Measurements from ENCODE around the gene SLC2A1.

SLC2A1 gene

DNA sequence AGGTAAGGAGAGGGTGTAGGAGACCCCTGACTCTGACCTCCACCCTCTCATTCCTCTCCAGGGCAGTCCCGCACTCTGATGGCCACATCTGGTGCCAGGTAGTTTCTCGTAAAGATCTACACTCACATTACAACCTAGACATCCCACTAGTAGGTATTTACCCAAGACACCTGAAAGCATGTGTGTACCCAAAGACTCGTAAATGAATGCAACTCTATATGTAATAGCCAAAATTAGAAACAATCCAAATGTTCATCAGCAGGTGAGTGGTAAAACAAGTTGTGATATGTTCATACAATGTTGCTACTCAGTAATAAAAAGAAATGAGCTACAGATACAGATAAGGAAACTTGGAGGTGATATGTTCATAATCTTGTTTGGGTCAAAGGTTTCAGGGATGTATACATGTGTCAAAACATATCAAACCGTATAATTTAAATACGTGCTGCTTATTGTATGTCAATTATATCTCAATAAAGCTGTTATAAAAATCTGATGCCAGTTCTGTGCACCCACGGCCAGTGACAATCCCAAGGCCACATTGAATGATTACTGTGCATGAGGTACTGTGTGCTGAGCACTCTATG is 37.8 kb upstream of the SLC2A1 start:
- Histone ChIP-seq H3K4me1 (ENCODE audit: control insufficient read depth, insufficient read depth, low read length) (no peaks in the 10 kb centered on the region), H3K36me3 (ENCODE audit: control insufficient read depth, insufficient read depth, low read length) (no peaks in the 10 kb centered on the region), H3K9me3 (ENCODE audit: control insufficient read depth, insufficient read depth, low read length) (no peaks in the 10 kb centered on the region), H3K9ac (ENCODE audit: low read depth, low read length) (no peak overlapping the region), H3K4me3 (ENCODE audit: low read depth, low read length) (no peak overlapping the region), H3K27ac (ENCODE audit: low read depth, low read length) (no peak overlapping the region), H3K27me3 (ENCODE audit: control insufficient read depth, insufficient read depth, low read length) (no peaks in the 10 kb centered on the region)

DNA sequence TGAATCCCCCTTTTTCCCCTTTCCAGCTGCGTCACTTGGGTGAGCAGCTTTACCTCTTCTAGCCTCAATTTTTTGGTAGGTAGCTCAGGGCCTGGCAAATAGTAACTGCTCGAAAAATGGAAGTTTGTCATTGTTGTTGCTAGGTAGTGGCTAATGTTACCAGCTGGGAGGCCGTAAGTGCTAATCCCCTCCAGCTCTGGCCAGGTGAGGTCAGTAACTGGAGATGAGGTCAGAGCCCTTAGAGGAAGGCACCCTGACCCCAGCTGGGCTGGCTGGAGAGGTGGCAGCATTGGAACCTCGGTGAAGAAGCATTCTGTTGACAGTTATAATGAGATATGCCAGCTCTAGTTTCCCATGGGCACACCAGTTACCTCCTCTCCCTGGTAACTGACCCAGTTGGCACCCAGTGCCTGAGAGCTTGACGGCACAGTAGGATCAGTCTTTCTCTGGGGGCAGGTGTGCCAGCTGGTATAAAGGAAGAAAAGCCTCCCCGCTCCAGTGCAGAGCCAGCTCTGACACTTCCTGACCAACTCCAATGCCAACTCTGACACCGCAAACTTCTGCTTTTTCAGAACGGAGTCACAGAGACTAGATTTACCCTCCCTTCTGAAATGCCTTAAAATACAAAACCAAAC is 35.0 kb upstream of the SLC2A1 start:
- H3K36me3 ChIP-seq (ENCODE audit: control insufficient read depth, insufficient read depth, low read length) = no peaks in the 10 kb centered on the region
- no peaks in the 10 kb centered on the region for H3K9me3 ChIP-seq (ENCODE audit: control insufficient read depth, insufficient read depth, low read length)
- no peaks in the 10 kb centered on the region for H3K4me1 ChIP-seq (ENCODE audit: control insufficient read depth, insufficient read depth, low read length)
- no peak overlapping the region for H3K27ac ChIP-seq (ENCODE audit: low read depth, low read length)
- H3K27me3 ChIP-seq (ENCODE audit: control insufficient read depth, insufficient read depth, low read length) = no peaks in the 10 kb centered on the region
- H3K4me3 ChIP-seq (ENCODE audit: low read depth, low read length) = no peak overlapping the region
- H3K9ac ChIP-seq (ENCODE audit: low read depth, low read length) = no peak overlapping the region

DNA sequence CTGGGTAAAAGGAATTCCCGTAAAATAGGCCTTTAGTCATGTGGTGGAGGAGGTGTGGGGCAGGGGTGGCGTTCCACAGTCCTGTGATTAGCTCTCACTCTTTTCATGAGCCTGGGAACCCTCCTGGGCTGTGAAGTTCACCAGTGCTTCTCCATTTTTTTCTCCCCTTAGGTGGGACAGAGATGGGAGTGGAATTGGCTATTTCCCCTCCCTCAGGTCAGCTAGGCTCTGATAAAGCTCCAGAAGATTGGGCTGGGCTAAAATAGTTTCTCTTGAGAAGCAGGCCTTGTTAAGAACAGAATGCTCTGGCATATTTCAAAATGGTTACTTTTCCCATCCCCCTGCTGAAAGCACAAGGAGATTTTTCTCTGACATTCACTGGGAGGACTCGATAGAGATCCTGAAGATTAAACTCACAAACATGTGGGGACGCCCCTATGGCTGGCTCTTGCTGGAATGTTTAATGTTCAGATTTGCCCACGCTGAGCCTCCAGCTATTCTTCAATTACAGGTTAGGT is 33.4 kb upstream of the SLC2A1 start:
- Histone ChIP-seq H3K9ac (ENCODE audit: low read depth, low read length) (no peak overlapping the region), H3K27me3 (ENCODE audit: control insufficient read depth, insufficient read depth, low read length) (no peaks in the 10 kb centered on the region), H3K36me3 (ENCODE audit: control insufficient read depth, insufficient read depth, low read length) (no peaks in the 10 kb centered on the region), H3K4me3 (ENCODE audit: low read depth, low read length) (no peak overlapping the region), H3K4me1 (ENCODE audit: control insufficient read depth, insufficient read depth, low read length) (no peaks in the 10 kb centered on the region), H3K9me3 (ENCODE audit: control insufficient read depth, insufficient read depth, low read length) (no peaks in the 10 kb centered on the region), H3K27ac (ENCODE audit: low read depth, low read length) (no peak overlapping the region)

DNA sequence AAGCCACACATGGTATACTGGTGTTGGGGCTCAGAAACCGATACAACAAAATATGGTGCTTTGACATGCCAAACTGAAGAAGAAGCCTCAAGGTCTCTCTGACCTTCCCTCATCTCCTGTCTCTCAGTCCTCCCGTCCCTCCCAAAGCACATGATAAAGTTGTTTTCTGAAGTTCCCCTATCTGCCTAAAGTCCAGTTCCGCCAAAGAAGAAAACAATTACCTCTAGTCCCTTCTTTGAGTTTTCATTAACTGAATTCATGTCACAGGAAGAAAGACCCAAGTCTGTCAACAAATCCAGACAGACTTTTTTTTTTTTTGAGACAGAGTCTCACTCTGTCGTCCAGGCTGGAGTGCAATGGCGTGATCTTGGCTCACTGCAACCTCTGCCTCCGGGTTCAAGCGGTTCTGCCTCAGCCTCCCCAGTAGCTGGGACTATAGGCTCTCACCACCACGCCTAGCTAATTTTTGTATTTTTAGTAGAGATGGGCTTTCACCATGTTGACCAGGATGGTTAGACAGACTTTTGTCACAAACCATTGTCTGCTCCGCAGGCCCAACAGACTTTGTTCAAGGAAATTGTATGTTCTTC is 32.2 kb upstream of the SLC2A1 start:
- Histone ChIP-seq H3K27ac (ENCODE audit: low read depth, low read length) (no peak overlapping the region), H3K9ac (ENCODE audit: low read depth, low read length) (no peak overlapping the region), H3K36me3 (ENCODE audit: control insufficient read depth, insufficient read depth, low read length) (no peaks in the 10 kb centered on the region), H3K27me3 (ENCODE audit: control insufficient read depth, insufficient read depth, low read length) (no peaks in the 10 kb centered on the region), H3K4me3 (ENCODE audit: low read depth, low read length) (no peak overlapping the region), H3K4me1 (ENCODE audit: control insufficient read depth, insufficient read depth, low read length) (no peaks in the 10 kb centered on the region), H3K9me3 (ENCODE audit: control insufficient read depth, insufficient read depth, low read length) (no peaks in the 10 kb centered on the region)

DNA sequence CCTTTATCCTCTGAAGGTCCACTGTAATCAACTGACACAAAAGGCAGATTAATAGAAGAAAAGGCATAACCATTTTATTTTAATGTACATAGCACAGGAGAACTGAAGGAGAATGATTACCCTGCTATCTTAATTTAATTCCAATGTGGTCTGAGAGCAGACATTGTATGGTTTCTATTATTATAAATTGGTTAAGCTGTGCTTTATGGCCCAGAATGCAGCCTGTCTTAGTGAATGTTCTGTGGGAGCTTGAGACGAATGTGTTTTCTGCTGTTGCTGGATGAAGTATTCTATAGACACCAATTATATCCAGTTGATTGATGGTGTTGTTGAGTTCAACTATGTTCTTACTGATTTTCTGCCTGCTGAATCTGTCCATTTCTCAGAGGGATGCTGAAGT is 25.0 kb upstream of the SLC2A1 start:
- Histone ChIP-seq H3K4me3 (ENCODE audit: low read depth, low read length) (no peak overlapping the region), H3K9me3 (ENCODE audit: control insufficient read depth, insufficient read depth, low read length) (no peaks in the 10 kb centered on the region), H3K27me3 (ENCODE audit: control insufficient read depth, insufficient read depth, low read length) (no peaks in the 10 kb centered on the region), H3K4me1 (ENCODE audit: control insufficient read depth, insufficient read depth, low read length) (peaks cover 6% of the 10 kb centered on the region), H3K9ac (ENCODE audit: low read depth, low read length) (no peak overlapping the region), H3K27ac (ENCODE audit: low read depth, low read length) (no peak overlapping the region), H3K36me3 (ENCODE audit: control insufficient read depth, insufficient read depth, low read length) (peaks cover 9% of the 10 kb centered on the region)

DNA sequence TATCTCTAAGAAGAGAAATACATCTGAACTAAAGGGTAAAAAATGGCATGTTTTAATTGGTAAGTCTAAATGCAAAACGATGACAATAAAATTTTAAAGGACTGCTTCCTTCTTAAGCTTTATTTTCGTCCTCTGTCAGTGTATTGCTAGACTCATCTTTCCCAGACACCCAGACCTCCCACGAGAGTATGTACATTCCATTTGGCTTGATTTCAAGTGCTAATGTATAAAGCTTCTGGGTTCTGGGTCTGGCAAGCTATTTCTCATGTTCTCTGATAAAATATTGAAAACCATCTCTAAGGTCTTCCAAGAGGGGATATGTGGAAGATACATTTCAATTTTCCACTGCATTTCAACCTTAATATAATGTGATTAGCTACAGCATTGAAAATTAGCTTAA is 24.6 kb upstream of the SLC2A1 start:
- Histone ChIP-seq H3K9ac (ENCODE audit: low read depth, low read length) (no peak overlapping the region), H3K36me3 (ENCODE audit: control insufficient read depth, insufficient read depth, low read length) (peaks cover 9% of the 10 kb centered on the region), H3K4me3 (ENCODE audit: low read depth, low read length) (no peak overlapping the region), H3K27me3 (ENCODE audit: control insufficient read depth, insufficient read depth, low read length) (no peaks in the 10 kb centered on the region), H3K27ac (ENCODE audit: low read depth, low read length) (no peak overlapping the region), H3K9me3 (ENCODE audit: control insufficient read depth, insufficient read depth, low read length) (no peaks in the 10 kb centered on the region), H3K4me1 (ENCODE audit: control insufficient read depth, insufficient read depth, low read length) (peaks cover 10% of the 10 kb centered on the region)

DNA sequence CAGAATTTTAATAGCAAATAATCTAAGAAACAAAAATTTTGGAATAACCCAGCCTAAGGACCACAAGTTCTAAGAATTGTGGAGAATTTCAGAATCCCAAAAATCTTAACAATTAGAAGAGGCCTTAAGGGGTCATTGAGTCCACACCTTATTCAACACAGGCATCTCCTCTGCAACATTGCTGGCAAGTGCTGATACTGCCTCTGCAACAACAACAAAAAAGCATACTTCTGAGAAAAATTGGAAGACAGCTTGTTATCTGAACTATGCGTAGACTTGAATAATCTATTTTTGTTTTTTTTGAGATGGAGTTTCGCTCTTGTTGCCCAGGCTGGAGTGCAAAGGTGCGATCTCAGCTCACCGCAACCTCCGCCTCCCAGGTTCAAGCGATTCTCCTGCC is 24.0 kb upstream of the SLC2A1 start:
- peaks cover 9% of the 10 kb centered on the region for H3K36me3 ChIP-seq (ENCODE audit: control insufficient read depth, insufficient read depth, low read length)
- H3K4me3 ChIP-seq (ENCODE audit: low read depth, low read length) = no peak overlapping the region
- no peak overlapping the region for H3K27ac ChIP-seq (ENCODE audit: low read depth, low read length)
- H3K4me1 ChIP-seq (ENCODE audit: control insufficient read depth, insufficient read depth, low read length) = peaks cover 13% of the 10 kb centered on the region
- H3K9ac ChIP-seq (ENCODE audit: low read depth, low read length) = no peak overlapping the region
- H3K9me3 ChIP-seq (ENCODE audit: control insufficient read depth, insufficient read depth, low read length) = no peaks in the 10 kb centered on the region
- H3K27me3 ChIP-seq (ENCODE audit: control insufficient read depth, insufficient read depth, low read length) = no peaks in the 10 kb centered on the region

DNA sequence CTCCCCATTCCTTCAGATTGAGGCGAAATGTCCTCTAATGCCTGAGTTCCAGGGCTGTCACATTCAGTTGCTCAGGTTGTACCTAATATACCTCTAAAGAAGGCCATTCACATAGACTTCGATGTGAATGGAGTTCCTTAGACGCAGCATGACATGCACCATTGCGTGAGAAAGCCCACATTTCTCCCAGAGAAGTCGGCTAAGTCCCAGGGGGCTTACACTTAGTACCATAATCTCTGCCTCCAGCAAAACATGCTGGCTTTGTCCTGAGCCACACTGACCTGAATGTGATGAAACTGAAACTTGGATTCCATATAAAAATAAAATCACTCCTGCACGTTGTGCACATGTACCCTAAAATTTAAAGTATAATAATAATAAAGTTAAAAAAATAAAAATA is 23.2 kb upstream of the SLC2A1 start:
- no peaks in the 10 kb centered on the region for H3K27me3 ChIP-seq (ENCODE audit: control insufficient read depth, insufficient read depth, low read length)
- H3K9ac ChIP-seq (ENCODE audit: low read depth, low read length) = no peak overlapping the region
- H3K27ac ChIP-seq (ENCODE audit: low read depth, low read length) = no peak overlapping the region
- no peak overlapping the region for H3K4me3 ChIP-seq (ENCODE audit: low read depth, low read length)
- peaks cover 13% of the 10 kb centered on the region for H3K4me1 ChIP-seq (ENCODE audit: control insufficient read depth, insufficient read depth, low read length)
- peaks cover 9% of the 10 kb centered on the region for H3K36me3 ChIP-seq (ENCODE audit: control insufficient read depth, insufficient read depth, low read length)
- no peaks in the 10 kb centered on the region for H3K9me3 ChIP-seq (ENCODE audit: control insufficient read depth, insufficient read depth, low read length)

DNA sequence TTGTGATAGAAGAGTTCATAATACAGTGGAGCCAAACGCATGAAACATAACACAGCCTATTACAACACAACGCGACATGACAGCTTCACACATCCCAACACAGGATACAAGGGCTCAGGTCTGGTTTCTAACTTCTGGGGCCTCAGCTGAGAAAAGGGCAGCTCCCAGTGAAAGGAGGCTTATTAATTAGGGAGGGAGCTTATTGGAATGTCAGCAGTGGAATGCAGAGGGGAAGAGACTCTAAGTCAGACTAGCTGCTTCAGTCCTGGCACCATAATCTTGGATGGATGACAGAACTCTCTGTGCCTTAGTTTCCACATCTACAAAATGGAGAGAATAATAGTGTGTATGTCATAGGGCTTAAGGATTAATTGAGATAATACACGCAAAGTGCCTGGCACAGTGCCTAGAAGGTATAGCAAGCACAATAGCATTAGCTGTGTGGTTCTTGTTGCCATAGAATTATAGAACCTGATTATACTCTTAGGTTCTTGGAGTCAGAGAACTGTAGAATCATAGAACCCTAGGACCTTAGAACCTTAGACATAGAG is 22.7 kb upstream of the SLC2A1 start:
- Histone ChIP-seq H3K4me1 (ENCODE audit: control insufficient read depth, insufficient read depth, low read length) (peaks cover 13% of the 10 kb centered on the region), H3K9me3 (ENCODE audit: control insufficient read depth, insufficient read depth, low read length) (no peaks in the 10 kb centered on the region), H3K9ac (ENCODE audit: low read depth, low read length) (no peak overlapping the region), H3K4me3 (ENCODE audit: low read depth, low read length) (no peak overlapping the region), H3K27me3 (ENCODE audit: control insufficient read depth, insufficient read depth, low read length) (no peaks in the 10 kb centered on the region), H3K27ac (ENCODE audit: low read depth, low read length) (no peak overlapping the region), H3K36me3 (ENCODE audit: control insufficient read depth, insufficient read depth, low read length) (peaks cover 9% of the 10 kb centered on the region)

DNA sequence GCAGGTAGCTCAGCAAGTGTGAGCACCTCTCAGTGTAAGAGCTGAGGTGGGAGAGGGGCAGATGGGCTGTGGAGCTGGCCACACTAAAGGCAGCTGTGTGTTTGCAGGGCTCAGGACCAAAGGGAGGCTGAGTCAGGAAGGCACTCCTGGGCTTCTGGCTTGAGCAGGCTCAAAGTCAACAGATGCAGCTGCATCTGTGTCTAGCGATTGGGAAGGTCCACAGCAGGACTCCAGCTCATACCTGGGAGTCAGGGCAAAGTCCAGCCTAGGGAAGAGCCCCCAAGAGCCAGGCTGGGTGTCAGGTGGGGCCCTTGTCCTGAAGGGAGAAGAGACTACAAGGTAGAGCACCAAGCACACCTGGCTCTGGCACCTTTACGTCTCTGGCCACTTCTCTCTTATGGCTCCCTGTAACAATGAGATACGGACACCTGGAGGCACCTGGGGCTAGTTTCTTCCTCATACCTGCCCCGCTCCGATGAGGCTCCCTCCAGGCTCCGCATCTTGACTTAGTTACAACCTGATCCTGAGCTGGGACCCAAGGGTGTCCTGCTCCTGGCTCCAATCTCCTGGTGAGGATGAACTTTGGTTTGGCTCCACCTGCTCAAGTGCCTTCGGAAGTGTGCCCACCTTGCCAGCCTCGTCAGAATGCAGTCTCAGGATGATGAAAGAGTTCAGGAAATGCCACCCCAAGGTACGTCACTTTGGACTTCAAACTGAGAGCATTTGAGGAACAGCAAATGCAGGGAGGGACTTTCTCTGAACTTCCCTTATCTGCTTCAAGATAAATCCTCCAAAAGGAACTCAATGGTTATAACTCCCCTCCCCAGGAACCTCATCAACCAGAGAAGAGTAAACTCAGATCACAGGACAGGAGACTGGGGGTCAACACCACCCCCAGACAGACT is 21.5 kb upstream of the SLC2A1 start:
- no peak overlapping the region for H3K4me3 ChIP-seq (ENCODE audit: low read depth, low read length)
- H3K27ac ChIP-seq (ENCODE audit: low read depth, low read length) = peak overlapping the region; percentile 50
- no peak overlapping the region for H3K9ac ChIP-seq (ENCODE audit: low read depth, low read length)
- H3K4me1 ChIP-seq (ENCODE audit: control insufficient read depth, insufficient read depth, low read length) = peaks cover 13% of the 10 kb centered on the region
- no peaks in the 10 kb centered on the region for H3K27me3 ChIP-seq (ENCODE audit: control insufficient read depth, insufficient read depth, low read length)
- H3K9me3 ChIP-seq (ENCODE audit: control insufficient read depth, insufficient read depth, low read length) = no peaks in the 10 kb centered on the region
- peaks cover 13% of the 10 kb centered on the region for H3K36me3 ChIP-seq (ENCODE audit: control insufficient read depth, insufficient read depth, low read length)
